Tibial nerve (tissue), 4 donors: ENCODE measurements around the gene CYP26B1.

Experiments
- EP300 ChIP-seq, 2 donors: sonication (generic); formaldehyde crosslinking; IDR thresholded peaks; one replicate each; pipeline ENCODE4 v1.6.1; 2017; ENCODE audit warnings: antibody characterized with exemption in 2 of 2, mild to moderate bottlenecking in 1 of 2
- POLR2A ChIP-seq, 2 donors: fragments of 450-650 bp; IDR thresholded peaks; one replicate each; pipeline ENCODE4 v1.6.1; 2017; ENCODE audit warnings: antibody characterized with exemption in 2 of 2, mild to moderate bottlenecking in 2 of 2, moderate library complexity in 2 of 2
- TF ChIP-seq, protein P1 (sequence below), 5 experiments: fragments of 200-600 bp in 3 of 5; fragments of 450-650 bp in 2 of 5; sonication (generic) in 3 of 5; IDR thresholded peaks; one replicate each; pipeline ENCODE4 v1.5.1; 2016 to 2019; ENCODE audit warnings: antibody characterized with exemption in 5 of 5, mild to moderate bottlenecking in 3 of 5, moderate library complexity in 2 of 5

DNA sequence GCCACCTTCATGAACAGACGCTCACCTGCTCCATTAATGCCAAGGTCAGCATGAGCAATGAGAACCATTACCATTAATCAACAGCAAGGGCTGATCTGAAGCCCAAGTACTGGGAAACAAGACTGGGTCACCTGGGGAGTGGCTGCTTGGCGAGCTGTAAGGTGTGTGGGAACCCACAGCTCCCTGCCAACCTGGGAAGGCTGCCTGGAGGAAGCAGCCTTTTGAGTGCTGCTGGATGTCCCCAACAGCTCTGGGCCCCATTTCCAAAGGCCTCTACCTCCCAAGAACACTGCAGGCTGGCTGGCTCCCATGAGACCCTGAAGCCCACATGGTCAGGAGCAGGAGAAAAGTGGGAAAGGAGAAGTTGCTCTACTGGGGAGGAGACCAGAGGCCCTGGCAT is 62.1 kb downstream of the CYP26B1 start:
- TF ChIP-seq, protein P1, sequence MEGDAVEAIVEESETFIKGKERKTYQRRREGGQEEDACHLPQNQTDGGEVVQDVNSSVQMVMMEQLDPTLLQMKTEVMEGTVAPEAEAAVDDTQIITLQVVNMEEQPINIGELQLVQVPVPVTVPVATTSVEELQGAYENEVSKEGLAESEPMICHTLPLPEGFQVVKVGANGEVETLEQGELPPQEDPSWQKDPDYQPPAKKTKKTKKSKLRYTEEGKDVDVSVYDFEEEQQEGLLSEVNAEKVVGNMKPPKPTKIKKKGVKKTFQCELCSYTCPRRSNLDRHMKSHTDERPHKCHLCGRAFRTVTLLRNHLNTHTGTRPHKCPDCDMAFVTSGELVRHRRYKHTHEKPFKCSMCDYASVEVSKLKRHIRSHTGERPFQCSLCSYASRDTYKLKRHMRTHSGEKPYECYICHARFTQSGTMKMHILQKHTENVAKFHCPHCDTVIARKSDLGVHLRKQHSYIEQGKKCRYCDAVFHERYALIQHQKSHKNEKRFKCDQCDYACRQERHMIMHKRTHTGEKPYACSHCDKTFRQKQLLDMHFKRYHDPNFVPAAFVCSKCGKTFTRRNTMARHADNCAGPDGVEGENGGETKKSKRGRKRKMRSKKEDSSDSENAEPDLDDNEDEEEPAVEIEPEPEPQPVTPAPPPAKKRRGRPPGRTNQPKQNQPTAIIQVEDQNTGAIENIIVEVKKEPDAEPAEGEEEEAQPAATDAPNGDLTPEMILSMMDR (IDR thresholded peaks at IDR 0.05), result no peak
- no peak for TF ChIP-seq POLR2A (IDR thresholded peaks at IDR 0.05)
- TF ChIP-seq EP300 (IDR thresholded peaks at IDR 0.05), result no peak
